ENCODE data around the gene PECR.
"Not testable (repeated sequence)": the region's sequence is repeated elsewhere in the genome, so short reads cannot be mapped to it uniquely, and the experiment has no call there.

The PECR gene

DNA sequence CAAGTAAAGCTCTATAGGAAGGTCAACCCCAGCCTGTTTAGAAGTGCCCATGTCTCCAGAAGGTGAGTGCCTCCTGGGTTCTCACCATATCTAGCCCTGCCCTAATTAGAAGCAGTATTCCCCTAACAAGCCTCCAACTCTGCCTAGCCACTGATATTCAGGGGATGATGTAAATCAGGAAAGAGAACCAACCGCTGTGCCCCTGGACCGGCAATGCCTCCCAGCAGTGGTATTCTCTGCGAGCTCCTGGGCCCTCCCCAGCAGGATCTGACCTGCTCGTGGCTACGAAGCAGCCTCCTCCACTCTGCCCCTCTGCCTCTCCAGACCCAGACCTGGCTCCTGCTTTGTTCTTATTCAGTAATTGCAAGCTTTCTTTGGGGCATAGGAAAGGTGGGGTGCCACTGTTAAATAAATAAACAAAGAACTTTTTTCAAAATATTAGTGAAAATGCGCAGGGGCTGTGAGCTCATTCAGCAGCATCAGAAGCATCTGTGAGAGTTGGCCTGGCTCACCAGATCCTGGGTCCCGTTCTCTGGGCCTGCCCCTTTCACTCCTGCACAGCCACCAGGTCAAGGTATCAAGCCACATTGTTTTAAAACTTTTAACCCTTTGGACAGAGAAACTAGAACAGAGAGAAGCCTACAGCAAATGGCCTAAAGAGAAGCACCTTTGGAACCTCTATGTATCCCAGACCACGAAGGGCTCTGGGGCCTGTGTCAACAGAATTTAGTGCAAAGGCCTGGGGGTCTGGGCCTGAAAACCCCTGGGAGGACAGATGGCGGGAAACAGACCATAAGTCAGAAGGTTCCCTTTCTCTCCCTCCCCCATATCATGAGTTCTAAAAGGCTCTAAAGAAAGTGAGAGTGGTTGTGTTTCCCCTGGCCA lies 80.2 kb downstream of the PECR start:
- no peaks in the 10 kb centered on the region for H3K36me3 ChIP-seq (ENCODE audit: control insufficient read depth, insufficient read depth, low read length)

GRCh38 chr2:215998636-215999035 lies 83.0 kb downstream of the PECR start:
- Histone ChIP-seq H3K4me3 (ENCODE audit: low read length) (no peak overlapping the region), H3K36me3 (ENCODE audit: control insufficient read depth, insufficient read depth, low read length) (peaks cover 2% of the 10 kb centered on the region), H3K27ac (ENCODE audit: low read depth, low read length) (no peak overlapping the region), H3K4me1 (ENCODE audit: control insufficient read depth, insufficient read depth, low read length) (no peaks in the 10 kb centered on the region), H3K9ac (ENCODE audit: low read length) (no peak overlapping the region), H3K27me3 (ENCODE audit: control insufficient read depth, insufficient read depth, low read length) (no peaks in the 10 kb centered on the region)

More for the DNA sequence above, 80.2 kb downstream of the PECR start:
- H3K4me1 ChIP-seq (ENCODE audit: control insufficient read depth, insufficient read depth, low read length) = no peaks in the 10 kb centered on the region
- H3K27me3 ChIP-seq (ENCODE audit: control insufficient read depth, insufficient read depth, low read length) = no peaks in the 10 kb centered on the region
- no peak overlapping the region for H3K9ac ChIP-seq (ENCODE audit: low read length)
- H3K4me3 ChIP-seq (ENCODE audit: low read length) = no peak overlapping the region
- no peak overlapping the region for H3K27ac ChIP-seq (ENCODE audit: low read depth, low read length)

DNA sequence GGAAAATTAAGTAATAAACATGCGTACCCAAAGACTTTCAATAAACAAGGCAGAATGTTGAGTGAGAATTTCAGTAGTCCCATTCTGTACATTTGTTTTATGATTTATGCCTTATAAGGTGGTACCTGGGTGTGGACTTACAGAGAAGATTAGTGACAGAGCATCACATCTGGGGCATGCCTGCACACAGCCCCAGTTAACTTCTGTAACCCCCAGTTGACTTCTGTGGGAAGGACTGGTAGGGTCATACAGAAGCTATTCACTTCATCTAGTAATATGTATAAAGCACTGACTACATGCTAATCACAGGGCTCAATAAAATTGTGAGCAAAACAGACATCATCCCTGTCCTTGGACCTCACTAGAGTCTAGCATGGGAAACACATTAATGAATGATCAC lies 84.4 kb downstream of the PECR start:
- H3K9ac ChIP-seq (ENCODE audit: low read length) = no peak overlapping the region
- H3K4me1 ChIP-seq (ENCODE audit: control insufficient read depth, insufficient read depth, low read length) = no peaks in the 10 kb centered on the region
- no peaks in the 10 kb centered on the region for H3K27me3 ChIP-seq (ENCODE audit: control insufficient read depth, insufficient read depth, low read length)
- H3K36me3 ChIP-seq (ENCODE audit: control insufficient read depth, insufficient read depth, low read length) = peaks cover 2% of the 10 kb centered on the region
- no peak overlapping the region for H3K4me3 ChIP-seq (ENCODE audit: low read length)
- no peak overlapping the region for H3K27ac ChIP-seq (ENCODE audit: low read depth, low read length)

DNA sequence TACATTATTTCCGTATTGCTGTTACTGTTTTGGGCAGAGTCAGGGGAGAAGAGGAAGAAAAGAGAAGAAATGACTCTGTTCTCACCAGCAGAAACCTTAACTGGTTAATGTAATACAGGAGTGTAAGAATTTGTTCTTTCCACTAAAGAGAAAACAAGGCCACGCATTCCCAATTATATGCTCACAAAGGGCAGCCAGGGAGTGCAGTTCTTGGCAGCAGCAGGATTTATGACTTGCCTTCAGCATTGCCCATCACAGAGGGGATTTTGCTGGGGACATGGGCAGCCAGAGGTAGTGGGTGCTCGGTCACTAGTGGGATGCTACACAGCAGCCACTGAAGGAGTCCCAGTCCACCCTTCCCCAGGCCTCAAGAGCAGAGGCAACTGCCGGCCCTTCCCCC lies 86.7 kb downstream of the PECR start:
- Histone ChIP-seq H3K36me3 (ENCODE audit: control insufficient read depth, insufficient read depth, low read length) (peaks cover 2% of the 10 kb centered on the region), H3K9ac (ENCODE audit: low read length) (no peak overlapping the region), H3K27ac (ENCODE audit: low read depth, low read length) (no peak overlapping the region), H3K4me1 (ENCODE audit: control insufficient read depth, insufficient read depth, low read length) (no peaks in the 10 kb centered on the region), H3K4me3 (ENCODE audit: low read length) (no peak overlapping the region), H3K27me3 (ENCODE audit: control insufficient read depth, insufficient read depth, low read length) (no peaks in the 10 kb centered on the region)

- H3K4me3 ChIP-seq (ENCODE audit: low read length); H3K9ac ChIP-seq (ENCODE audit: low read length); H3K4me1 ChIP-seq (ENCODE audit: control insufficient read depth, insufficient read depth, low read length); H3K27me3 ChIP-seq (ENCODE audit: control insufficient read depth, insufficient read depth, low read length); H3K27ac ChIP-seq (ENCODE audit: low read depth, low read length); H3K36me3 ChIP-seq (ENCODE audit: control insufficient read depth, insufficient read depth, low read length): not testable (repeated sequence)
Observed at GRCh38 chr2:215988556-215989207, 92.9 kb downstream of the PECR start.

Data from rectal smooth muscle tissue (tissue), 1 donor.